GM12878 (cell line): ENCODE data around the gene AJM1. TPM values are rescaled to one million over a fixed set of nuclear protein-coding genes. Genes with fewer than 3 reads are reported as not detected.

ENCODE experiments used
- BACH1 ChIP-seq: fragments of 450-650 bp; IDR thresholded peaks from 2 replicates; pipeline ENCODE4 v1.6.1; 2017; ENCODE audit warnings: mild to moderate bottlenecking, borderline replicate concordance
- CBFB ChIP-seq: IDR thresholded peaks from 2 replicates; pipeline ENCODE4 v1.6.1; 2016; ENCODE audit warnings: antibody characterized with exemption, low read depth
- CBX5 ChIP-seq: sonication (generic); IDR thresholded peaks from 2 replicates; pipeline ENCODE4 v1.6.1; 2016; ENCODE audit warnings: low read depth, moderate library complexity, mild to moderate bottlenecking, inconsistent platforms
- CHD2 ChIP-seq: IDR thresholded peaks from 2 replicates; pipeline ENCODE4 v1.6.1; 2011; ENCODE audit warnings: low read depth, low read length, improper control_type of control experiment, borderline replicate concordance
- EGR1 ChIP-seq, 2 experiments: IDR thresholded peaks; 1 replicate in 1 of 2; 2 replicates in 1 of 2; pipeline ENCODE4 v1.6.1; 2011 to 2012; ENCODE audit warnings: low read depth in 2 of 2, low read length in 2 of 2, borderline replicate concordance in 1 of 2, mild to moderate bottlenecking in 1 of 2, moderate library complexity in 1 of 2
- GATAD2B ChIP-seq: fragments of 450-650 bp; conservative IDR thresholded peaks from 2 replicates; pipeline ENCODE4 v1.6.1; 2017; ENCODE audit warnings: low read depth, mild to moderate bottlenecking, moderate library complexity
- HSF1 ChIP-seq: fragments of 150-350 bp; IDR thresholded peaks from 2 replicates; pipeline ENCODE4 v1.6.1; 2014; ENCODE audit warnings: mild to moderate bottlenecking, low read depth, low read length
- KAT2A ChIP-seq: conservative IDR thresholded peaks from 2 replicates; pipeline ENCODE4 v1.6.1; 2011; ENCODE audit warnings: low read depth, low read length; ENCODE audit not compliant: control insufficient read depth
- POLR2A ChIP-seq: IDR thresholded peaks from 2 replicates; pipeline ENCODE4 v1.6.1; 2011; ENCODE audit warnings: low read depth, mild to moderate bottlenecking, low read length
- POLR2AphosphoS5 ChIP-seq: IDR thresholded peaks from 2 replicates; pipeline ENCODE4 v1.6.1; 2011; ENCODE audit warnings: mild to moderate bottlenecking, low read length, inconsistent platforms
- SIN3A ChIP-seq: IDR thresholded peaks from 2 replicates; pipeline ENCODE4 v1.6.1; 2012; ENCODE audit warnings: low read depth, low read length, improper control_type of control experiment
- SREBF1 ChIP-seq: IDR thresholded peaks from 2 replicates; pipeline ENCODE4 v1.6.1; 2012; ENCODE audit warnings: mild to moderate bottlenecking, low read length
- TBL1XR1 ChIP-seq: IDR thresholded peaks from 2 replicates; pipeline ENCODE4 v1.6.1; 2012; ENCODE audit warnings: low read depth, low read length, improper control_type of control experiment
- TCF12 ChIP-seq: IDR thresholded peaks from 2 replicates; pipeline ENCODE4 v1.6.1; 2011; ENCODE audit warnings: low read depth, mild to moderate bottlenecking, low read length
- TCF3 ChIP-seq: IDR thresholded peaks from 2 replicates; pipeline ENCODE4 v1.6.1; 2012; ENCODE audit warnings: low read depth, mild to moderate bottlenecking, low read length, borderline replicate concordance; ENCODE audit not compliant: insufficient read depth
- ZNF24 ChIP-seq: fragments of 450-650 bp; IDR thresholded peaks from 2 replicates; pipeline ENCODE4 v1.6.1; 2017; ENCODE audit warnings: antibody characterized with exemption, mild to moderate bottlenecking
- polyA plus RNA-seq, 11 experiments: library from polyadenylated mRNA; depleted of rRNA in 4 of 11; unstranded in 6 of 11; stranded (reverse) in 5 of 11; fragments of >200 nt; fragmentation: Nextera tagmentation in 4 of 11; fragmentation: Illumina TruSeq in 1 of 11; extraction: Ambion mirVana in 4 of 11; extraction: Trizol in 1 of 11; gene quantifications; 1 replicate in 1 of 11; 2 replicates in 10 of 11; pipeline versions ENCODE4 v1.2.1 to v1.2.3, GENCODE V29; 2011 to 2016; ENCODE audit warnings: inconsistent platforms in 2 of 11, missing spikeins in 2 of 11, low read depth in 1 of 11
- total RNA-seq, 4 experiments: library from RNA; depleted of rRNA in 3 of 4; stranded (reverse); fragments of >200 nt in 3 of 4; fragmentation: Illumina TruSeq in 1 of 4; extraction: Trizol in 1 of 4; gene quantifications; 2 replicates each; pipeline versions ENCODE4 v1.2.1 to v1.2.3, GENCODE V29; 2013 to 2021
- TF ChIP-seq, protein P1 (sequence below): fragments of 450-650 bp; IDR thresholded peaks from 2 replicates; pipeline ENCODE4 v1.6.1; 2017; ENCODE audit warnings: mild to moderate bottlenecking
- TF ChIP-seq, protein P2 (sequence below): fragments of 450-650 bp; IDR thresholded peaks from 2 replicates; pipeline ENCODE4 v1.6.1; 2016; ENCODE audit warnings: mild to moderate bottlenecking
- TF ChIP-seq, protein P3 (sequence below): IDR thresholded peaks from 2 replicates; pipeline ENCODE4 v1.6.1; 2012; ENCODE audit warnings: low read depth, low read length, improper control_type of control experiment
- TF ChIP-seq, protein P4 (sequence below): IDR thresholded peaks from 2 replicates; pipeline ENCODE4 v1.6.1; 2012; ENCODE audit warnings: low read depth, low read length, improper control_type of control experiment
- TF ChIP-seq, protein P5 (sequence below): fragments of 450-650 bp; conservative IDR thresholded peaks from 2 replicates; pipeline ENCODE4 v1.6.1; 2017; ENCODE audit warnings: mild to moderate bottlenecking, moderate library complexity

AJM1 gene
- total and polyA plus RNA-seq, 10 of the 15 experiments (the other 5 are each of a cell fraction or from before 2014, with no cell fraction given): 0.06 to 2.5 (median 1.0) TPM; not detected in 2

DNA sequence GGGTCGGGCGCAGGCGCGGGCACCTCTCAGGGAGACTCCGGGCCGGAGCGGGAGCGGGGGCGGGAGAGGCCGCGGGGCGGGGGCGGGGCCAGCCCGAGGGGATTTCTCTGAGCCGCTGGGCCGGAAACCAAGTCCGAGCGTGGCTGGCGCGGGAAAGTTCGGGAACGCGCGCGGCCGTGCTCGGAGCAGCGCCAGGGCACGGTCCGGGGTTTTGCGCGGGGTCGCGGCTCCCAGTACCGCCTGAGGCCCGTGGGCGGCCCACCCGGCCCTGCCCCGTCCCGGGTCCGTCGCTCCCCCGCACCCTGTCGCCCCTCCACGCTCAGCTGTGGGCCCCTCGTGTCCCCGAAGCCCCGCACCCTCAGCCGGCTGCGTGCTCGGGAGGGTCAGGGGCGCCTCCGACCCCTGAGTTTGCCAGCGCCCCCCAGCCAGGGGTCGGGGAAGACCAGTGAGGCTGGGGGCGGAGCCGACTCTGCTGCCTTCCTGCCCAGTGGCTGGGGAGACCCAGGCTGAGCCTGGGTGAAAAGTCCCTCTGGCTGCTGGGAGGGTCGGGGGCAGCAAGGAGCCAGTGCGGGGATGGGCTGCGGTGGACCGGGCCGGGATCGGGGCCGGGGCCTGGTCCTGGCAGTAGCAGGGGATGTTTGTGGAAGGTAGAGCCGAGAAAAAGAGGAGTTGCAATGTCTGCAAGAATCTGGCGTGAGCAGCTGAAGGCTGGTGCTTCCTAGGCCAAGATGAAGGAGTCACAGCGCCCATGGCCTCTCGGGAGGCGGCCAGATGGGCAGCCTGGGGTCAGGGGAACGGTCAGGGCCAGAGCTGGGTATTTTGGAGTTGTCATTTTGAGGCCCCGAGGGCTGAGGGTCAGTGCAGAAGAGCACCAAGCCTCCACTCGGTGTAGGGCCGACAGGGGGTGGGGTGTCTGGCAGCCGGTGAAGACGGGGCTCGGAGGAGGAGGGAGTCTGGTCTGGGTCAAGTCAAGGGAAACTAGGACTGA is 44.6 kb downstream of the AJM1 start (continued):
- no peak for TF ChIP-seq CBX5
- TF ChIP-seq CHD2: no peak
- TF ChIP-seq BACH1: peak; percentile 91
- TF ChIP-seq, protein P1, sequence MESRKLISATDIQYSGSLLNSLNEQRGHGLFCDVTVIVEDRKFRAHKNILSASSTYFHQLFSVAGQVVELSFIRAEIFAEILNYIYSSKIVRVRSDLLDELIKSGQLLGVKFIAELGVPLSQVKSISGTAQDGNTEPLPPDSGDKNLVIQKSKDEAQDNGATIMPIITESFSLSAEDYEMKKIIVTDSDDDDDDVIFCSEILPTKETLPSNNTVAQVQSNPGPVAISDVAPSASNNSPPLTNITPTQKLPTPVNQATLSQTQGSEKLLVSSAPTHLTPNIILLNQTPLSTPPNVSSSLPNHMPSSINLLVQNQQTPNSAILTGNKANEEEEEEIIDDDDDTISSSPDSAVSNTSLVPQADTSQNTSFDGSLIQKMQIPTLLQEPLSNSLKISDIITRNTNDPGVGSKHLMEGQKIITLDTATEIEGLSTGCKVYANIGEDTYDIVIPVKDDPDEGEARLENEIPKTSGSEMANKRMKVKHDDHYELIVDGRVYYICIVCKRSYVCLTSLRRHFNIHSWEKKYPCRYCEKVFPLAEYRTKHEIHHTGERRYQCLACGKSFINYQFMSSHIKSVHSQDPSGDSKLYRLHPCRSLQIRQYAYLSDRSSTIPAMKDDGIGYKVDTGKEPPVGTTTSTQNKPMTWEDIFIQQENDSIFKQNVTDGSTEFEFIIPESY: no peak
- TF ChIP-seq SIN3A: peak; percentile 54
- TF ChIP-seq, protein P2, sequence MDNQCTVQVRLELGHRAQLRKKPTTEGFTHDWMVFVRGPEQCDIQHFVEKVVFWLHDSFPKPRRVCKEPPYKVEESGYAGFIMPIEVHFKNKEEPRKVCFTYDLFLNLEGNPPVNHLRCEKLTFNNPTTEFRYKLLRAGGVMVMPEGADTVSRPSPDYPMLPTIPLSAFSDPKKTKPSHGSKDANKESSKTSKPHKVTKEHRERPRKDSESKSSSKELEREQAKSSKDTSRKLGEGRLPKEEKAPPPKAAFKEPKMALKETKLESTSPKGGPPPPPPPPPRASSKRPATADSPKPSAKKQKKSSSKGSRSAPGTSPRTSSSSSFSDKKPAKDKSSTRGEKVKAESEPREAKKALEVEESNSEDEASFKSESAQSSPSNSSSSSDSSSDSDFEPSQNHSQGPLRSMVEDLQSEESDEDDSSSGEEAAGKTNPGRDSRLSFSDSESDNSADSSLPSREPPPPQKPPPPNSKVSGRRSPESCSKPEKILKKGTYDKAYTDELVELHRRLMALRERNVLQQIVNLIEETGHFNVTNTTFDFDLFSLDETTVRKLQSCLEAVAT: 0 out of 2 replicates have a peak, but pooled peaks have one; percentile 17
- TF ChIP-seq KAT2A: no peak
- TF ChIP-seq, protein P3, sequence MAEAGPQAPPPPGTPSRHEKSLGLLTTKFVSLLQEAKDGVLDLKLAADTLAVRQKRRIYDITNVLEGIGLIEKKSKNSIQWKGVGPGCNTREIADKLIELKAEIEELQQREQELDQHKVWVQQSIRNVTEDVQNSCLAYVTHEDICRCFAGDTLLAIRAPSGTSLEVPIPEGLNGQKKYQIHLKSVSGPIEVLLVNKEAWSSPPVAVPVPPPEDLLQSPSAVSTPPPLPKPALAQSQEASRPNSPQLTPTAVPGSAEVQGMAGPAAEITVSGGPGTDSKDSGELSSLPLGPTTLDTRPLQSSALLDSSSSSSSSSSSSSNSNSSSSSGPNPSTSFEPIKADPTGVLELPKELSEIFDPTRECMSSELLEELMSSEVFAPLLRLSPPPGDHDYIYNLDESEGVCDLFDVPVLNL: 0 out of 2 replicates have a peak, but pooled peaks have one; percentile 31
- TF ChIP-seq POLR2AphosphoS5: peak; percentile 58; the same call in 1 of the 2 replicates
- TF ChIP-seq CBFB: no peak
- TF ChIP-seq POLR2A: peak; percentile 66
- no peak for TF ChIP-seq TCF12
- TF ChIP-seq, protein P4, sequence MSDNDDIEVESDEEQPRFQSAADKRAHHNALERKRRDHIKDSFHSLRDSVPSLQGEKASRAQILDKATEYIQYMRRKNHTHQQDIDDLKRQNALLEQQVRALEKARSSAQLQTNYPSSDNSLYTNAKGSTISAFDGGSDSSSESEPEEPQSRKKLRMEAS: peak; percentile 12; the same call in 1 of the 2 replicates
- TF ChIP-seq, protein P5, sequence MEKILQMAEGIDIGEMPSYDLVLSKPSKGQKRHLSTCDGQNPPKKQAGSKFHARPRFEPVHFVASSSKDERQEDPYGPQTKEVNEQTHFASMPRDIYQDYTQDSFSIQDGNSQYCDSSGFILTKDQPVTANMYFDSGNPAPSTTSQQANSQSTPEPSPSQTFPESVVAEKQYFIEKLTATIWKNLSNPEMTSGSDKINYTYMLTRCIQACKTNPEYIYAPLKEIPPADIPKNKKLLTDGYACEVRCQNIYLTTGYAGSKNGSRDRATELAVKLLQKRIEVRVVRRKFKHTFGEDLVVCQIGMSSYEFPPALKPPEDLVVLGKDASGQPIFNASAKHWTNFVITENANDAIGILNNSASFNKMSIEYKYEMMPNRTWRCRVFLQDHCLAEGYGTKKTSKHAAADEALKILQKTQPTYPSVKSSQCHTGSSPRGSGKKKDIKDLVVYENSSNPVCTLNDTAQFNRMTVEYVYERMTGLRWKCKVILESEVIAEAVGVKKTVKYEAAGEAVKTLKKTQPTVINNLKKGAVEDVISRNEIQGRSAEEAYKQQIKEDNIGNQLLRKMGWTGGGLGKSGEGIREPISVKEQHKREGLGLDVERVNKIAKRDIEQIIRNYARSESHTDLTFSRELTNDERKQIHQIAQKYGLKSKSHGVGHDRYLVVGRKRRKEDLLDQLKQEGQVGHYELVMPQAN: peak; percentile 80
- peak in 1 of 2 experiments; percentile 58; a peak in 1 of 3 replicates for TF ChIP-seq EGR1 (IDR thresholded peaks at IDR 0.05; ENCODE audit: borderline replicate concordance in 1 of 2, low read depth in 2 of 2, low read length in 2 of 2)
- TF ChIP-seq ZNF24: no peak
- TF ChIP-seq TCF3: no peak
- peak; percentile 85 for TF ChIP-seq GATAD2B
- 0 out of 2 replicates have a peak, but pooled peaks have one; percentile 5 for TF ChIP-seq TBL1XR1
- peak; percentile 92 for TF ChIP-seq HSF1
- TF ChIP-seq SREBF1: no peak
